DMS153 treated with DMSO at 0.1 percent for 48 hours (cell line): ENCODE measurements around the gene BSDC1.
A peak's percentile ranks its signal among the peaks of the same experiment; 100 is the strongest.

Experiments
- DNase-seq: peaks from one replicate; lab custom pipeline; 2025; ENCODE audit not compliant: unreplicated experiment; lab: John Stamatoyannopoulos, UW

Gene BSDC1

DNA sequence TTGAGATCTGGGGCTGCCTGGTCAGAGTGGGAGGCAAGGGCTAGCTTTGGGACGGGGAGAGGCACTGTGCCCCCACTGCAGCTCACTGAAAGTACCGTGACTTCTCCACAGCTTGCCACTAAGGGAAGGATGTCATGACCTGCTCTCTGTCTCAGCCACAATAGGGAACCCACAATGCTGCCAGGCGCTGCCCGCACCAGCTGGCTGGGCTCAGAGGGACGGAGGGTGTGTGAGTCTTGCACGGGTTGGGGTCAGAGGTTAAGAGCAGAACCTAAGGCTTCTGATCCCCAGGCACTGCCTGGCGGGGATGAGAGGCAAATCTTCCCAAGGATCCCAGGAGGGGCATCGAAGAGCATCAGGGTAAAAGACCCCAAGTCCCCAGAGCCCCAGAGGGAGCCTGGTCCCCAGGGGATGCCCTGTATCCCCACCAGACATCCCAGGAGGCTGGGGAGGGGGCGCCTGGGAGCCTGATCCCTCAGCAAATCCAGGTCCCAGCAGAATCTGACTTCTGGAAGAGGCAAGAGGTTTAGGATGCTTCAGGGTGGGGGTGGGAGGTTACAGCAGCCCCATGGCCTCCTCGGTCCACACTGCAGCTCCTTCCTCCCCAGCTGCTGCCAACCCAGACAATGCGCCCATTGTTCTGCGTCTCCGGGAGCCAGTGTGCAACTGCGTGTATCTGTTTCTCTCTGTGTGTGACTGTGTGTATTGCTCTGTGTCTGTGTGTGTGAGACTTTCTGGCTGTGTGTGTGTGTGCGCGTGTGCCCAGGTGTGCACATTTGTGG, 56.2 kb downstream of the BSDC1 start:
- DNase-seq = no peak

DNA sequence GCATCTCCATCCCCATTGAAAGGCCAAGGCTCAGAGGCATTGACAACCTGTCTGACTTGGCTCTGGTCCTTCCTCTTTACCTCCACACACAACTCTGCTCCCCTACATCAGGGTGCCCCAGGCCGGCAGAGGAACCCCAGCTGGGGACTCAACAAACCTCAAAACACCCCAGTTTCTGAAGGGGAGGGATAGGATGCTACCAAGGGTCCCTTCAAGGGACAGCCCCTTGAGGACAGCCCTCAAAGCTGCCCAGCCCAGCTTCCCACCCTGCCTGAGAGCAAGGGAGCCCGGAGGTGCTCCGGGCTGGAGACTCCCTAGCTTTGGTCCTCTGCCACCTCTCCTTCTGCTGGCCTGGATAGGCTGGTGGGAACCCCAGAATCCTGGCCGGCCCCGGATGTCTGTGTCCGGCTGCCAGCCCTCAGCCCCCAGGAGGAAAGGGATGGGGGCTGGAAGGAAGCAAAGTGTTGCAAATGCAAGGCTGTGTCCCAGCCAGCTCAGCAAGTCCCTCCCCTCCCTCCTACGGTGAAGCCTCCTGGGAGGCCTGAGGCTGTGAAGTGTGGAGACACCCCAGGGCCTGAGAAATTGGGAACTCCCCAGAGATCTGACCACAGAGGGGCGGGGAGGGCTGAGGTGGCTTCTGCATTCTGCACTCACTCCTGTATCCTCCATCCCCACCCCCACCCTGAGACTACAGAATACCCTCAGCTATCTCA, 57.1 kb downstream of the BSDC1 start:
- no peak for DNase-seq

DNA sequence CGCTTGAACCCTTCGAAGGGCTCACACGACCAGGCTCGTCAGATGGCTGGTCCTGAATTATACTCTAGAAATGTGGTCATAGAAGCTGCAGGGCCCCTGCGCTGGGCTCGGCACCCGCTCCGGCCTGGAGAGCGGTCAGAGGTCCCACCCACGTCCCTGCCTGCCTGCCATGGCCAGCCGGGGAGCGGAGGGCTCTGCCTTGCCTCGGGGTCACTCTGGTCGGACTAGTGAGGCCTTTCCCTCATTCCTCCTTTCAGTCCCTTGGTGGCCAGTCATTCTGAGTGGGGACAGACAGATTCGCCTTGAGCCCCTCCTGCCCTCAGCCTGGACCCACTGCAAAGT, 57.7 kb downstream of the BSDC1 start:
- no peak for DNase-seq

DNA sequence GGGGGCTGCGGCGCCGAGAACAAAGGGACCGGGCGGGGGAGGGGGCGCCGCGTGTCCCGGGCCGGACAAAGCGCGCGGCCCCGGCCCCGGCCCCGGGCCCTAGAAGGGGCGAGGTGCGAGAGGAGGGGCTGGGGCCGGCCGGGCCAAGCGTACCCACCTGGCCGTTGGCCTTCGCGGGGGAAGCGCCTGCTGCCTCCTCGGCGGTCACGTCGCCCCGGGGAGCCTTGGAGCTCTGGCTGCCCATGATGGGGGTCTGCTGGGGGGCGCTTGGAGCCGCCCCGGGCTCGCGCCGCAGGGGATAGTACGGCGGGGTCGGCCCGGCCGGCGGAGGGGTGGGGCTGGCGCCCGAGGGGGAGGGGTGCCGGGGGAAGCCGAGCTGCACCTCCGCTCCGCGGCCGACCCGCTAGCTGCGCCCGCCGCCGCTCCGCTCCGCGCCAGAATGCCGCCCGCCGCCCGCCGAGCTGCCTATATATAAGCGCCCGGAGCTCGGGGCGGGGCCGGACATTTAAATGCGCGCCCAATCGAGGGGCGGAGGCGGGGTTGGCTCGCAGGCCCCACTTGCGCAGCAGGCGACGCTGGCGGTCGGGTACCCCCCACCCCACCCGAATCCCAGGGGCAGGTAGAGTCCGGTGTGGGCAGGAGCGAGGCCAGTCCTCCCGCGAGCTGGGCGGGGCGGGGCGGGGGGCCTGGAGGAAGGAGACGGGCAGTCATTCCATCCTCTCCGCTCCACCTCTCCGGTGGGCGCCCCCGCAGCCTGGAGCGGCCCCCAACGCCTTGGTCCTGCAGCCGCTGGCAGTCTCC, 58.3 kb downstream of the BSDC1 start, which contains the start of gene MARCKSL1:
Gene MARCKSL1 (minus strand): TSS at position 444 of the 801 bp plus-strand sequence. CDS start 200 bp downstream, at position 244.
- DNase-seq = peak; percentile 85

DNA sequence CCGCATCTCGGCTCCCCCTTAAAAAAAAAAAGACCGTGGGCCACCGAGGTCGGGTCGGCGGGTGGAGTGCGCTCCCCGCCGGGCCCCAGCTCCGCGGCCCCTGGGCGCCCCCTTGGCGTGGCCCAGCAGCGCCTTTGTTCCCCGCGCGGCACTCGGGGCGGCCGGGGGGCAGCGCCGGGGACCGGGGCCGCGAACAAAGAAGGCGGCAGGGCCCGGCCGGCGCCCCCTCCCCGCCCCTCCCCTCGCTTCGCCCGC, 58.8 kb downstream of the BSDC1 start:
- DNase-seq = no peak

DNA sequence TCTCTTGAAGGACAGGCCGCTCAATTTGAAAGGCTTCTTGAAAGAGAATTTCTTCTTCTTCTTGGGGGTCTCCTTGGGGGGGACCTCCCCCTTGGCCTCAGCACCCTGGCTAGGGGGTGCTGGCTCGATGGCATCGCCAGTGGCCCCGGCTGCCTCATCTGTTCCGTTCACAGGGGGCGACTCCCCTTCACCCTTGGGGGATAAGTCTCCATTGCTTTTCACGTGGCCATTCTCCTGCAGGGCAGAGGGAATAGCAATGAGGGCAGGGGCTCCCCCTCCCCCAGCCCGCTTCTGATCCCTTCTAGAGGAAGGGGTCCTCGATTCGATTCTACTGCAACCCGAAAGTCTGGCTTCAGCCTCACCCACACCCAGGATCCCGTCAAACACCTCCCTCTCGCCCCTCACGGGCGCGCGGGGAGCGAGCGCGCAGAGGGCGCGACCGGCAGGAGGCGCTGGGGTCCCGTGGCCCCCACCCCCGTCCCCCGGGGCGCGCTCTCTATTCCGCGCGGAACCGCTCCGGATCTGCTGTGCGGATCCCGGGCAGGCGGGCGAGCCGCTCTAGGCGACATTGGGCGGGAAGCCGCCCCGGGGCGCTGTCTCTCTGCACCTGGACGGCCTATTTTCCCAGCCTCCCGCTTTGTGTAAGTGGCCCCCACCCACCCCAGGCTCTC, 59.2 kb downstream of the BSDC1 start:
- DNase-seq = peak; percentile 69

DNA sequence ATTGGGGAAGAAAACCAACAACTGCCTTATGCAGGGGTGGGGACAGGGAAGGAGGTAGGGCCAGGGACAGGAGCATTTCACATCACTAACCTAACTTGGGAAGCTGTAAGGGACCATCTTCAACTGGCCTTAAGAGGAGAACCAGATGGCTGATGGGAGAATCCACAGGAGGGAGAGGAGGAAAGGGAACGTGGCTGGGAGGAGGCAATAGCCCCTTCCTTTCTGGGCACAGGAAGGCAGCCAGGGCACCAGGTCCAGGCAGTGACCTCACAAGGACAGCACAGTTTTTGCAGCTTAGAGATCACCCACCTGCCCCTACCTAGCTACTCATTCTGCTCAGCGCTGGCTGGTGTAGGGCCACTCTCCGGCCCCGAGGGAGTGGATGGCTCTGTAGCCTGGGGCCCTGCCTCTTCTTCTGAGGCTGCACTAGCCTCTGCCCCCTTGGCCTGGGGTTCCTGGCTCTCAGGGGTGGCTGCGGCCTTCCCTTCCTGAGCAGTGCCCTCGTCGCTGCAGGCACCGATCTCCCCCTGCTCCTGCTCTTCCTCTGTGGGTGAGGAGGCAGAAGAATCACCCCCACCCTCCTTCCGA, 59.9 kb downstream of the BSDC1 start:
- DNase-seq = no peak

DNA sequence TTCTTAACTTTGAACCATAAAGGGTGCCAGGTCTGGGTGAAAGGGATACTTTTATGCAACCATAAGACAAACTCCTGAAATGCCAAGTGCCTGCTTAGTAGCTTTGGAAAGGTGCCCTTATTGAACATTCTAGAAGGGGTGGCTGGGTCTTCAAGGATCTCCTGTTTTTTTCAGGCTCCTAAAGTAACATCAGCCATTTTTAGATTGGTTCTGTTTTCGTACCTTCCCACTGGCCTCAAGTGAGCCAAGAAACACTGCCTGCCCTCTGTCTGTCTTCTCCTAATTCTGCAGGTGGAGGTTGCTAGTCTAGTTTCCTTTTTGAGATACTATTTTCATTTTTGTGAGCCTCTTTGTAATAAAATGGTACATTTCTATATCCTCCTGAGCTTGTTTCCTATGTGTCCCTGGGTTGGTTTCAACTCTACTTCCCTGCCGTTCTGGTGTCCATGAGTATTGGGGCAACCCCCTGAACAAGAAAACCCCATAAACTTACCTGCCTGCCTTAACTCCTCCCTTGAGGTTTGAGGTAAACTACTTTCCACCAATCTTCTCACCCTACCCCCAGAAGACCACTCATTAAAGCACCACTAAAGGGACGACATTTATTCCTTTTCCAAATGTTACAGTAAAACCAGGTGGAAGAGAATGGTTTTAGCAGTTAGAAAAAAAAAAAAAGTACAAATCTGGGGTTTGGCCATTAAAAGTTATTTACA, 60.8 kb downstream of the BSDC1 start:
- no peak for DNase-seq

DNA sequence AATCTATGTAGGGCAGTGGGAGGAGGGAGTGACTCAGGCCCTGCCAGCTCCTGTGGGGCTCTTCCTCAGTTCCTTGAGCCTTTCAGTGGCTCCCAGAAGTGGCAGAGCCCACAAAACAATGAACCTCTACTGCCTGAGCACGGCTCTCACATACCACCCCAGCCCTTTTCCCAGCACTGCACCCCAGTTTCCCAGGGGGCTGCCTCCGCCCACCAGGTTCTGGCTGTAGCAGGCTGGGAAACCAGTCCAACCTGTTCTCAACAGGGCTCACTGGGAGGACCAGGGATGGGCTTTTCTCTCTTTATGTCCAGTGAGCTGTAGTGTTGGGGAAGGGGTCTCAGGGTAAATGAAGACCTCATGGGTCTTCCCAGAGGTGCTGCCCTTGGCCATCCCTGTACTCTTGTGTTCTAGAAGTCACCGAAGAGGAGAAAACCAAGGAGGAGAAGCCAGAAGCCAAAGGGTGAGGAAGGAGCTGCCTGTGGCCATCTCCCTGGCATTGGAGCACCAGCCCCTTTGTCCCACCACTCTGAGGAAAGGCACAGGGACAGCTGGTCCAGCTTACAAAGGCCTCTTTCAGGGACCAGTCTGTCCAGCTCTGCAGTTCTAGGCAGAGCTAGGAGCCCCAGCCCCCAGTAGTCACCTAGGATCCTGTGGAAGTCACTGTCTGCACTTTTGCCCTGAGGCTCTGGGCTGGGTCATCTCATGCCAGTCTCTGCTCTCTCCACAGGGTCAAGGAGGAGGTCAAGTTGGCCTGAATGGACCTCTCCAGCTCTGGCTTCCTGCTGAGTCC, 61.8 kb downstream of the BSDC1 start:
- DNase-seq = no peak

DNA sequence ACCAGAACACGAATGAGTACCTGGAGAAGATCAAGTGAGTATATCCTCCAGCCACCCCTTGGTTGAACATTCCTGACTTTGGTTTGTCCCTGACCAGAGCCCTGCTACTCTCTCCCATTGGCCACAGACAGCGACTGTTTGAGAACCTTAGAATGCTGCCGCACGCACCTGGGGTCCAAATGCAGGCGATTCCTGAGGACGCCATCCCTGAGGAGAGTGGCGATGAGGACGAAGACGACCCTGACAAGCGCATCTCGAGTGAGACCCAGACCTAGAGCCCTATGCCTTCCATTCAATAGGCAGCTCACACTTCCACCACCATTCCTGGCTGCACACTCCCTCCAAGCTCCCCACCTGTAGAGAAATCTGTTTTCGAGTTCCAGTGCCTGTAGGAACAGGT, 62.7 kb downstream of the BSDC1 start:
- no peak for DNase-seq

DNA sequence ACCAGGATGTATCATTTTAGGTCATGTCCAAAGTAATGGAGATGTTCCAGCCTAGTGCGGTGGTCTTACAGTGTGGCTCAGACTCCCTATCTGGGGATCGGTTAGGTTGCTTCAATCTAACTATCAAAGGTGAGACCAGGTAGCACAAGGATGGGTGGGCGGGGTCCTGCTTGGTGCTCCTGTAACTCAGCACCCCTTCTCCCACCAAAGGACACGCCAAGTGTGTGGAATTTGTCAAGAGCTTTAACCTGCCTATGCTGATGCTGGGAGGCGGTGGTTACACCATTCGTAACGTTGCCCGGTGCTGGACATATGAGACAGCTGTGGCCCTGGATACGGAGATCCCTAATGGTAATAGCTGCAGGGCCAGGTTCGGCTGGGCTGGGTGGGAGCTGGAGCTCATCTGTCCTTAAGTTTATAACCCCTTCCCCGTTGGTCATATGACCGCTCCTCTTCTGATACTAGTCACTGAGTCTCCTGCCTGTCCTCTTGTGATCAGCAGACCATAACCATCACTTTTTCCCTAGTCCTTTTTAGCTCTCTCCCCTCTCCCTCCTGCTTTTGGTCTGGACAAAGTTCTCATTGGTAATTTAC, 63.6 kb downstream of the BSDC1 start:
- no peak for DNase-seq

DNA sequence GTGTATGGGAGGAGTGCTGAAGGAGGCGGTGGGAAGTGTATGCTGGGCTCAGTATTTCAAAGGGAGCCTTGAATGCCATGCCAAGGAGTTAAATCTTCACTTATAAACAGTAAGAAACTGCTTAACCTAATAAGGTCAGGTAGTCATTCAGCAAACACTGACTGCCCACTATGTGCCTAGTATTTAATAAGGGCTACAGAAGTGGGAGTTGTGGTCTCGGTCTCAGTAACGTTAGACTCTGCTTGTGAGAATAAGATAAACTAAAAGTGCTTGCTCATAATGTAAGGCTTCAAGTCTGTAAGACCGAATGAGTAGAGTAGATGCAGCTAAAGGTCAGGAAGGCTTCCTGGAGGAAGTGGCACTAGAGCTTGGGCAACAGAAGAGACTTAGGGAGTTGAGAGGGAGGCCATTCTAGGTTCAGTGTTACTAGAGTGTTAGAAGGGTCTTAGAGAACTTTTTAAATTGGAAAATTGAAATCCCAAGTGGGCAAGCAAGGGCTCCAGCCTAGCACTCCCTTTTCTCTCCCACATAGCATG, 64.2 kb downstream of the BSDC1 start:
- no peak for DNase-seq

DNA sequence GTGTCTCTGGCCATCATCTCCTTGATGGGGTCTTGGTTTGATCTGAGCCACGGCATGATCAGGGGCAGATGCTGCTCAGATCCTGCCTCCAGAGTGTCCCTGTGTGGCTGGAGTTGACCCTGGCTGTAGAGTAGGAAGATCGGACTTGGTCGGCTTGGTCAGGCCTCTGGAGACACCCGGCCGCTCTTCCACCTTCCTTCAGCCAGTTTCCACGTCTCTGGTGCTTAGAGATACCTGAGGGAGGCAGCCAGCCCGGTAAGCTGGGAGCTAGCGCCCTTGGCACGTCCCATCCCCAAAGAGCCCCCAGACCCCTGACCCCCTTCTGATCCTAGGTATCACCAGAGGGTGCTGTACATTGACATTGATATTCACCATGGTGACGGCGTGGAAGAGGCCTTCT, 67.0 kb downstream of the BSDC1 start:
- DNase-seq = no peak

DNA sequence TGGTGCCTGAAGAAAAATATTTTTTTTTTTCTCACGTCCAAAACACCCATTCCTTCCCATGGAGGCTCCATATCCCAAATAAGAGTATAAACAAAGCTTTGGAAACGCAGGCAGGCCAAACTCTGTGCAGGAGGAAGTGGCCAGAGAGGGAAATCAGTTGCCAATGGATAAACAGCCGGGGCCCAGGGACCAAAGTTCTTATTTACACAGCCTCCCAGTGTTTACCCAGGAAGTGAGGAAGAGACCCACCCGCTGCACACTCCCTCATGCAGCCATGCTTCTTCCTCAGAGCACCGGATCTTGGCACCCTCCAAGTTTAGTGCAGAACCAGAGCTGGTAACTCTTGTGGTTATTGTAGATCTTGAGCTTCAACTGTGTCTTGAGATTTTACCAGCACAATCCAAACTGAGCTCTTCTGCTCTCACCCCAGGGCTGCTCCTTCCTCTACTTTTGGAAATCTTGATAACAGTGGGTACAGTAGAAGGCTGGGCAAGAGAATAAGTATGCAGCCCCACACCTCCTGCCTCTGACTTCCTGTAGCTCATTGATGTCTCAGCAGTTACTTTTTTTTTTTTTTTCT, 72.4 kb downstream of the BSDC1 start:
- DNase-seq = no peak

DNA sequence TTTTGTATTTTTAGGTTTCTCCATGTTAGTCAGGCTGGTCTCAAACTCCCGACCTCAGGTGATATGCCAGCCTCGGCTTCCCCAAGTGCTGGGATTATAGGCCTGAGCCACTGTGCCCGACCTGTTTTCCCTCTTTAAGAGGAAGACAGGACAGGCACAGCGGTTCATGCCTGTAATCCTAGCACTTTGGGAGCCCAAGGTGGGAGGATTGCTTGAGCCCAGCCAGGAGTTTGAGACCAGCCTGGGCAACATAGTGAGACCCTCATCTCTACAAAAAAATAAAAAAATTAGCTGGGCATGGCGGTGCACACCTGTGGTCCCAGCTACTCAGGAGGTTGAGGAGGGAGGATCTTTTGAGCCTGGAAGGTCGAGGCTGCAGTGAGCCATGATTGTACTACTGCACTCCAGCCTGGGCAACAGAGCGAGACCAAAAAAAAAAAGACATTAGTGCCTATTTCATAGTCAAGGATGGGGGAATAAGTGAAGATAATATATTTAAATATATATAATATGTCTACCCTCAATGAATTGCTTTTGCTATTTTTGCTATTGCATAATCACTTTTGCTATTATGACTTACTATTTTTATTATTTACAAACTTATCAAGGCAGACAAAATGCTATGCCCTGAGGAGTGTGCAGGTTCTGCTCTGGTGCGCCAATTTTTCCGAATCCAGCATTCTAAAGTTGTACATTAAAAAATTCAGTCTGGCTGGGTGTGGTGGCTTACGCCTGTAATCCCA, 75.9 kb downstream of the BSDC1 start:
- DNase-seq = no peak

DNA sequence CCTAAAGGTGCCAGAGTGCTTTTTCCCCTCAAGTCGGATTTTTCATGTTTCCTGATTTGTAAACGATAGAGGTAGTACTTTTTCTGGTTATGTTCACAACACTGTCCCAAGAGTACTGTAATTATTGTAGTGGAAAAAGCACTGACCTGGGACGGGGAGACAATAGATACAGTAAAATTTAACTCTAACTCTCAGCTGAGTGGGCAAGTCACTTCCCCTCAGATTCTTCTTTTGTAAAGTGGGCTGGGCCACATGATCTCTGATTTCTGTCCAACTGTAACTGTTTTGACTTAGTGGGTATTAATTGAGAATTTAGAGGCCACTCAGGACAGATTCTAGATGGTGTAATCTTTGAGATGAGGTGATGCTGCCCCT, 77.4 kb downstream of the BSDC1 start:
- no peak for DNase-seq
